ENCODE results near the gene ARFIP2. TPM values are rescaled to one million over a fixed set of nuclear protein-coding genes. Genes with fewer than 3 reads are reported as not detected.

Gene ARFIP2
- total RNA-seq, 6 donors from 2014 or later: 41.7 to 80.7 (median 54.6) TPM

GRCh38 chr11:6483015-6483414 lies 1.9 kb upstream of the ARFIP2 start:
- peak overlapping the region in 2 of 4 donors; percentile 93 to 94 for H3K27ac ChIP-seq
- peaks cover 5 to 72% (median 23%) of the 10 kb centered on the region in 4 donors for H3K36me3 ChIP-seq
- H3K4me3 ChIP-seq: no peak overlapping the region
- H3K4me1 ChIP-seq: peaks cover 24 to 41% (median 27%) of the 10 kb centered on the region in 4 donors
- no peaks in the 10 kb centered on the region for H3K27me3 ChIP-seq
- H3K9me3 ChIP-seq: no peaks in the 10 kb centered on the region
- 91 to 94% methylated on average over 6 of the region's 6 CpGs for WGBS, 2 donors
- ATAC-seq (ENCODE audit: low FRiP score in 2 of 2) (no peak), DNase-seq (no peak)
- no peak for TF ChIP-seq CTCF (IDR thresholded peaks at IDR 0.05)
- no peak for TF ChIP-seq POLR2AphosphoS5 (IDR thresholded peaks at IDR 0.05)
- no peak for TF ChIP-seq EP300 (IDR thresholded peaks at IDR 0.05)
- TF ChIP-seq POLR2A (IDR thresholded peaks at IDR 0.05): no peak

GRCh38 chr11:6482441-6482840 lies 1.3 kb upstream of the ARFIP2 start:
- TF ChIP-seq EP300 (IDR thresholded peaks at IDR 0.05): no peak
- TF ChIP-seq CTCF (IDR thresholded peaks at IDR 0.05): no peak
- TF ChIP-seq POLR2AphosphoS5 (IDR thresholded peaks at IDR 0.05): no peak
- no peak for TF ChIP-seq POLR2A (IDR thresholded peaks at IDR 0.05)
- Histone ChIP-seq H3K27me3 (no peaks in the 10 kb centered on the region), H3K4me1 (peaks cover 24 to 41% (median 27%) of the 10 kb centered on the region in 4 donors), H3K36me3 (peaks cover 5 to 72% (median 27%) of the 10 kb centered on the region in 4 donors), H3K9me3 (no peaks in the 10 kb centered on the region), H3K27ac (peak overlapping the region; percentile 89 to 95 (median 94)), H3K4me3 (peak overlapping the region in 3 of 4 donors; percentile 75 to 82 (median 76))
- 77 to 79% methylated on average over 4 of the region's 4 CpGs for WGBS, 2 donors
- ATAC-seq (ENCODE audit: low FRiP score in 2 of 2) (no peak), DNase-seq (no peak)

- WGBS, 2 donors: 0 to 3% methylated on average over 2 to 13 of the region's 13 CpGs
- Histone ChIP-seq H3K9me3 (no peaks in the 10 kb centered on the region), H3K36me3 (peaks cover 5 to 73% (median 32%) of the 10 kb centered on the region in 4 donors), H3K4me1 (peaks cover 24 to 41% (median 27%) of the 10 kb centered on the region in 4 donors), H3K27me3 (no peaks in the 10 kb centered on the region), H3K4me3 (peak overlapping the region; percentile 24 to 82 (median 76)), H3K27ac (peak overlapping the region; percentile 89 to 95 (median 94))
- peak in 1 of 2 donors; percentile 1 for ATAC-seq (ENCODE audit: low FRiP score in 2 of 2)
- no peak for TF ChIP-seq CTCF (IDR thresholded peaks at IDR 0.05)
- no peak for TF ChIP-seq EP300 (IDR thresholded peaks at IDR 0.05)
- TF ChIP-seq POLR2A (IDR thresholded peaks at IDR 0.05): no peak
- no peak for TF ChIP-seq POLR2AphosphoS5 (IDR thresholded peaks at IDR 0.05)
- DNase-seq: peak in 1 of 2 donors; percentile 34
These were observed 769 bp upstream of the ARFIP2 start for GRCh38 chr11:6481924-6482275.

- TF ChIP-seq CTCF (IDR thresholded peaks at IDR 0.05) (no peak), EP300 (IDR thresholded peaks at IDR 0.05) (no peak), POLR2AphosphoS5 (IDR thresholded peaks at IDR 0.05) (no peak), POLR2A (IDR thresholded peaks at IDR 0.05) (no peak)
- 63 to 65% methylated on average over 9 of the region's 9 CpGs for WGBS, 2 donors
- DNase-seq (no peak), ATAC-seq (ENCODE audit: low FRiP score in 2 of 2) (no peak)
- H3K4me1 ChIP-seq: peaks cover 24 to 42% (median 27%) of the 10 kb centered on the region in 4 donors
- H3K36me3 ChIP-seq: peaks cover 5 to 63% (median 31%) of the 10 kb centered on the region in 4 donors
- H3K27me3 ChIP-seq: no peaks in the 10 kb centered on the region
- peak overlapping the region; percentile 89 to 95 (median 94) for H3K27ac ChIP-seq
- H3K9me3 ChIP-seq: no peaks in the 10 kb centered on the region
- H3K4me3 ChIP-seq: peak overlapping the region; percentile 70 to 82 (median 76)
These were observed 724 bp downstream of the ARFIP2 start for GRCh38 chr11:6480299-6480914.

- DNase-seq (no peak), ATAC-seq (ENCODE audit: low FRiP score in 2 of 2) (no peak)
- Histone ChIP-seq H3K9me3 (no peaks in the 10 kb centered on the region), H3K4me1 (peaks cover 25 to 46% (median 30%) of the 10 kb centered on the region in 4 donors), H3K27me3 (no peaks in the 10 kb centered on the region), H3K36me3 (peaks cover 0 to 33% (median 25%) of the 10 kb centered on the region in 4 donors), H3K27ac (no peak overlapping the region), H3K4me3 (no peak overlapping the region)
- TF ChIP-seq EP300 (IDR thresholded peaks at IDR 0.05) (no peak), CTCF (IDR thresholded peaks at IDR 0.05) (no peak), POLR2AphosphoS5 (IDR thresholded peaks at IDR 0.05) (no peak), POLR2A (IDR thresholded peaks at IDR 0.05) (no peak)
- WGBS, 2 donors: 95 to 97% methylated on average over 4 of the region's 4 CpGs
These were observed 4.6 kb downstream of the ARFIP2 start for GRCh38 chr11:6476571-6476970.
